Fibroblast of peridontal ligament (primary cell): ENCODE measurements around the gene ZNF93.
"Not testable (repeated sequence)": the region's sequence is repeated elsewhere in the genome, so short reads cannot be mapped to it uniquely, and the experiment has no call there.

Experiments
- DNase-seq: peaks from one replicate; pipeline ENCODE4 v3.0.0-alpha.2; 2010; ENCODE audit errors: extremely low read depth

The ZNF93 gene

GRCh38 chr19:19938449-19938848, 37.7 kb downstream of the ZNF93 start:
- DNase-seq: no peak

- DNase-seq: no peak
Measured at GRCh38 chr19:19943848-19944582, 43.3 kb downstream of the ZNF93 start.

- no peak for DNase-seq
Measured at GRCh38 chr19:19944583-19944880, 43.8 kb downstream of the ZNF93 start.

GRCh38 chr19:19946226-19946625, 45.5 kb downstream of the ZNF93 start:
- DNase-seq: no peak

GRCh38 chr19:19948800-19949199, 48.1 kb downstream of the ZNF93 start:
- no peak for DNase-seq

- DNase-seq: no peak
Measured at GRCh38 chr19:19955208-19955607, 54.5 kb downstream of the ZNF93 start.

- no peak for DNase-seq
Measured at GRCh38 chr19:19956434-19957075, 55.8 kb downstream of the ZNF93 start.

GRCh38 chr19:19957766-19958165, 57.0 kb downstream of the ZNF93 start:
- not testable (repeated sequence) for DNase-seq

- DNase-seq: peak; percentile 53
Measured at GRCh38 chr19:19959151-19959799, 58.5 kb downstream of the ZNF93 start.

- DNase-seq: no peak
Measured at GRCh38 chr19:19964416-19964815, 63.7 kb downstream of the ZNF93 start.

- not testable (repeated sequence) for DNase-seq
Measured at GRCh38 chr19:19966126-19966525, 65.4 kb downstream of the ZNF93 start.

GRCh38 chr19:19966862-19967261, 66.1 kb downstream of the ZNF93 start:
- no peak for DNase-seq
